ENCODE measurements around the gene ALPL.

ALPL gene

GRCh38 chr1:21584096-21584495 is 74.9 kb downstream of the ALPL start:
- Mint-ChIP-seq H3K27me3 (peaks cover 26% of the 10 kb centered on the region), H3K36me3 (ENCODE audit: low read depth) (no peaks in the 10 kb centered on the region)

GRCh38 chr1:21585037-21585436 is 75.8 kb downstream of the ALPL start:
- Mint-ChIP-seq H3K9me3 (no peaks in the 10 kb centered on the region), H3K36me3 (ENCODE audit: low read depth) (no peaks in the 10 kb centered on the region), H3K4me3 (no peak overlapping the region), H3K27ac (no peak overlapping the region), H3K27me3 (peaks cover 28% of the 10 kb centered on the region), H3K4me1 (ENCODE audit: low read depth) (no peaks in the 10 kb centered on the region)
- DNase-seq, result no peak

More at GRCh38 chr1:21584096-21584495, 74.9 kb downstream of the ALPL start:
- no peaks in the 10 kb centered on the region for H3K9me3 Mint-ChIP-seq
- H3K4me3 Mint-ChIP-seq, result no peak overlapping the region
- no peaks in the 10 kb centered on the region for H3K4me1 Mint-ChIP-seq (ENCODE audit: low read depth)
- no peak overlapping the region for H3K27ac Mint-ChIP-seq
- no peak for DNase-seq

GRCh38 chr1:21586222-21586621 is 77.0 kb downstream of the ALPL start:
- DNase-seq, result no peak
- Mint-ChIP-seq H3K9me3 (no peaks in the 10 kb centered on the region), H3K4me1 (ENCODE audit: low read depth) (peaks cover 4% of the 10 kb centered on the region), H3K27ac (no peak overlapping the region), H3K4me3 (no peak overlapping the region), H3K27me3 (peaks cover 31% of the 10 kb centered on the region), H3K36me3 (ENCODE audit: low read depth) (no peaks in the 10 kb centered on the region)

- Mint-ChIP-seq H3K27ac (no peak overlapping the region), H3K4me1 (ENCODE audit: low read depth) (peaks cover 4% of the 10 kb centered on the region), H3K4me3 (no peak overlapping the region), H3K27me3 (peaks cover 34% of the 10 kb centered on the region), H3K9me3 (no peaks in the 10 kb centered on the region), H3K36me3 (ENCODE audit: low read depth) (no peaks in the 10 kb centered on the region)
- DNase-seq, result no peak
Measured at GRCh38 chr1:21586846-21587601, 77.8 kb downstream of the ALPL start.

- DNase-seq, result no peak
- Mint-ChIP-seq H3K27ac (no peak overlapping the region), H3K4me3 (no peak overlapping the region), H3K4me1 (ENCODE audit: low read depth) (peaks cover 4% of the 10 kb centered on the region), H3K27me3 (peaks cover 32% of the 10 kb centered on the region), H3K9me3 (no peaks in the 10 kb centered on the region), H3K36me3 (ENCODE audit: low read depth) (no peaks in the 10 kb centered on the region)
Measured at GRCh38 chr1:21587602-21587953, 78.4 kb downstream of the ALPL start.

GRCh38 chr1:21589618-21590017 is 80.4 kb downstream of the ALPL start:
- Mint-ChIP-seq H3K4me3 (no peak overlapping the region), H3K4me1 (ENCODE audit: low read depth) (peaks cover 4% of the 10 kb centered on the region), H3K27me3 (peaks cover 36% of the 10 kb centered on the region), H3K9me3 (no peaks in the 10 kb centered on the region), H3K27ac (no peak overlapping the region), H3K36me3 (ENCODE audit: low read depth) (no peaks in the 10 kb centered on the region)
- no peak for DNase-seq

GRCh38 chr1:21590126-21590880 is 81.1 kb downstream of the ALPL start:
- H3K27me3 Mint-ChIP-seq, result peaks cover 31% of the 10 kb centered on the region

GRCh38 chr1:21590934-21591333 is 81.7 kb downstream of the ALPL start:
- H3K27ac Mint-ChIP-seq, result no peak overlapping the region
- H3K4me3 Mint-ChIP-seq, result no peak overlapping the region
- no peak for DNase-seq
- no peaks in the 10 kb centered on the region for H3K9me3 Mint-ChIP-seq
- peaks cover 4% of the 10 kb centered on the region for H3K4me1 Mint-ChIP-seq (ENCODE audit: low read depth)
- peaks cover 33% of the 10 kb centered on the region for H3K27me3 Mint-ChIP-seq
- no peaks in the 10 kb centered on the region for H3K36me3 Mint-ChIP-seq (ENCODE audit: low read depth)

More at GRCh38 chr1:21590126-21590880, 81.1 kb downstream of the ALPL start:
- H3K27ac Mint-ChIP-seq, result no peak overlapping the region
- H3K9me3 Mint-ChIP-seq, result no peaks in the 10 kb centered on the region
- no peaks in the 10 kb centered on the region for H3K36me3 Mint-ChIP-seq (ENCODE audit: low read depth)
- H3K4me1 Mint-ChIP-seq (ENCODE audit: low read depth), result peaks cover 4% of the 10 kb centered on the region
- DNase-seq, result no peak
- no peak overlapping the region for H3K4me3 Mint-ChIP-seq

- Mint-ChIP-seq H3K9me3 (no peaks in the 10 kb centered on the region), H3K27ac (no peak overlapping the region), H3K27me3 (peaks cover 28% of the 10 kb centered on the region), H3K36me3 (ENCODE audit: low read depth) (no peaks in the 10 kb centered on the region), H3K4me1 (ENCODE audit: low read depth) (peaks cover 4% of the 10 kb centered on the region), H3K4me3 (no peak overlapping the region)
- no peak for DNase-seq
Measured at GRCh38 chr1:21592086-21592865, 83.1 kb downstream of the ALPL start.

GRCh38 chr1:21593231-21593630 is 84.0 kb downstream of the ALPL start:
- Mint-ChIP-seq H3K27ac (no peak overlapping the region), H3K36me3 (ENCODE audit: low read depth) (no peaks in the 10 kb centered on the region), H3K4me1 (ENCODE audit: low read depth) (peaks cover 4% of the 10 kb centered on the region), H3K9me3 (no peaks in the 10 kb centered on the region), H3K4me3 (no peak overlapping the region), H3K27me3 (peaks cover 23% of the 10 kb centered on the region)
- no peak for DNase-seq

GRCh38 chr1:21594501-21594900 is 85.3 kb downstream of the ALPL start:
- DNase-seq, result no peak
- Mint-ChIP-seq H3K36me3 (ENCODE audit: low read depth) (no peaks in the 10 kb centered on the region), H3K27me3 (peaks cover 17% of the 10 kb centered on the region), H3K4me1 (ENCODE audit: low read depth) (peaks cover 4% of the 10 kb centered on the region), H3K9me3 (no peaks in the 10 kb centered on the region), H3K4me3 (no peak overlapping the region), H3K27ac (no peak overlapping the region)

GRCh38 chr1:21594935-21595897 is 86.0 kb downstream of the ALPL start:
- Mint-ChIP-seq H3K36me3 (ENCODE audit: low read depth) (no peaks in the 10 kb centered on the region), H3K27me3 (peaks cover 17% of the 10 kb centered on the region), H3K27ac (no peak overlapping the region), H3K4me3 (no peak overlapping the region), H3K9me3 (no peaks in the 10 kb centered on the region), H3K4me1 (ENCODE audit: low read depth) (peaks cover 4% of the 10 kb centered on the region)
- peak; percentile 70 for DNase-seq

- Mint-ChIP-seq H3K27me3 (peaks cover 13% of the 10 kb centered on the region), H3K36me3 (ENCODE audit: low read depth) (no peaks in the 10 kb centered on the region), H3K4me1 (ENCODE audit: low read depth) (no peaks in the 10 kb centered on the region)
Measured at GRCh38 chr1:21596174-21596573, 87.0 kb downstream of the ALPL start.

GRCh38 chr1:21596628-21597027 is 87.4 kb downstream of the ALPL start:
- no peaks in the 10 kb centered on the region for H3K36me3 Mint-ChIP-seq (ENCODE audit: low read depth)
- peaks cover 13% of the 10 kb centered on the region for H3K27me3 Mint-ChIP-seq
- no peaks in the 10 kb centered on the region for H3K4me1 Mint-ChIP-seq (ENCODE audit: low read depth)
- DNase-seq, result no peak
- H3K9me3 Mint-ChIP-seq, result no peaks in the 10 kb centered on the region
- no peak overlapping the region for H3K27ac Mint-ChIP-seq
- no peak overlapping the region for H3K4me3 Mint-ChIP-seq

More at GRCh38 chr1:21596174-21596573, 87.0 kb downstream of the ALPL start:
- H3K27ac Mint-ChIP-seq, result no peak overlapping the region
- DNase-seq, result no peak
- no peaks in the 10 kb centered on the region for H3K9me3 Mint-ChIP-seq
- no peak overlapping the region for H3K4me3 Mint-ChIP-seq
